CD8-positive, alpha-beta memory T cell (primary cell): ENCODE results near the gene ERP27. TPM values are rescaled to one million over a fixed set of nuclear protein-coding genes. Genes with fewer than 3 reads are reported as not detected.

Experiments used
- CTCF ChIA-PET: fragments of 350-600 bp; sonication (Branson Sonifier 250); formaldehyde crosslinking; loops from one replicate; lab custom pipeline; 2021; ENCODE audit warnings: antibody characterized with exemption; lab: Charles Lee
- POLR2A ChIA-PET: fragments of 350-600 bp; sonication (Branson Sonifier 250); formaldehyde crosslinking; loops from one replicate; lab custom pipeline; 2021; ENCODE audit warnings: antibody characterized with exemption; lab: Charles Lee
- DNase-seq, 5 donors: peaks; one replicate each; pipeline versions ENCODE4 v3.0.0 to v3.0.0-alpha.2; 2020 to 2022; ENCODE audit warnings: mixed read lengths in 1 of 5
- H3K27ac ChIP-seq: one replicate; pipeline ENCODE4 v1.7.0; 2013; ENCODE audit warnings: low read depth, mild to moderate bottlenecking, low read length, moderate library complexity
- H3K27me3 ChIP-seq: 2 replicates; pipeline ENCODE4 v1.7.0; 2013; ENCODE audit warnings: low read length, mild to moderate bottlenecking; ENCODE audit not compliant: insufficient read depth, poor library complexity, severe bottlenecking
- H3K36me3 ChIP-seq: 2 replicates; pipeline ENCODE4 v1.7.0; 2013; ENCODE audit warnings: mild to moderate bottlenecking, low read length, moderate library complexity; ENCODE audit not compliant: insufficient read depth
- H3K4me1 ChIP-seq: 2 replicates; pipeline ENCODE4 v1.7.0; 2013; ENCODE audit warnings: mild to moderate bottlenecking, low read length, moderate library complexity; ENCODE audit not compliant: insufficient read depth
- H3K4me3 ChIP-seq: 2 replicates; pipeline ENCODE4 v1.7.0; 2013; ENCODE audit warnings: mild to moderate bottlenecking, low read length
- H3K9me3 ChIP-seq: 2 replicates; pipeline ENCODE4 v1.7.0; 2013; ENCODE audit warnings: mild to moderate bottlenecking, low read length
- H3K27ac Mint-ChIP-seq, 8 donors: one replicate each; pipeline ENCODE4 v1.8.0; 2020 to 2021; ENCODE audit warnings: mixed read lengths in 8 of 8, mild to moderate bottlenecking in 6 of 8, inconsistent platforms in 3 of 8, moderate library complexity in 3 of 8
- H3K27me3 Mint-ChIP-seq, 2 donors: one replicate each; pipeline ENCODE4 v1.8.0; 2020 to 2021; ENCODE audit warnings: mixed read lengths in 2 of 2, mild to moderate bottlenecking in 1 of 2, moderate library complexity in 1 of 2
- H3K36me3 Mint-ChIP-seq, 3 donors: one replicate each; pipeline ENCODE4 v1.8.0; 2020 to 2021; ENCODE audit warnings: mixed read lengths in 3 of 3, inconsistent platforms in 1 of 3, mild to moderate bottlenecking in 1 of 3
- H3K4me1 Mint-ChIP-seq, 3 donors: one replicate each; pipeline ENCODE4 v1.8.0; 2020 to 2021; ENCODE audit warnings: mixed read lengths in 3 of 3, inconsistent platforms in 1 of 3, mild to moderate bottlenecking in 1 of 3
- H3K4me3 Mint-ChIP-seq, 7 donors: one replicate each; pipeline ENCODE4 v1.8.0; 2020 to 2021; ENCODE audit warnings: mixed read lengths in 7 of 7, mild to moderate bottlenecking in 6 of 7, moderate library complexity in 4 of 7, inconsistent platforms in 2 of 7
- H3K9me3 Mint-ChIP-seq, 5 donors: one replicate each; pipeline ENCODE4 v1.8.0; 2020 to 2022; ENCODE audit warnings: mixed read lengths in 5 of 5, mild to moderate bottlenecking in 3 of 5, moderate library complexity in 2 of 5, inconsistent platforms in 1 of 5
- polyA plus RNA-seq: library from polyadenylated mRNA; unstranded; fragments of 300-500 nt; fragmentation: Illumina TruSeq; gene quantifications from one replicate; pipeline ENCODE4 v1.2.3, GENCODE V29; 2021
- total RNA-seq, 2 experiments: library from RNA; stranded (reverse); gene quantifications; one replicate each; pipeline ENCODE4 v1.2.3, GENCODE V29; 2021

Gene ERP27
- total RNA-seq (1 to 10 TPM; 2.0 to 2.1 TPM), polyA plus RNA-seq (5.3 TPM)

GRCh38 chr12:14938301-14938700, at the start of gene ERP27:
Gene ERP27 (minus strand): TSS chr12:14938537. CDS start chr12:14938508, 29 bp downstream.
- POLR2A ChIA-PET, result interaction anchor here (0.8 to 1.4 kb wide), 4 partner anchors 8 to 58 kb away, joined by 3 to 6 read pairs (median 4); no protein-coding TSS in a partner anchor
- no peak within 1 kb of the TSS for H3K4me3 ChIP-seq
- DNase-seq, result no peak
- Mint-ChIP-seq H3K27ac (peak within 1 kb of the TSS; percentile 43 to 97 (median 92)), H3K4me3 (peak within 1 kb of the TSS in 3 of 7 donors; percentile 0 to 46 (median 19)), H3K9me3 (no peaks in the 10 kb centered on the region), H3K27me3 (no peaks in the 10 kb centered on the region), H3K36me3 (peaks cover 7 to 84% (median 28%) of the 10 kb centered on the region in 3 donors), H3K4me1 (peaks cover 43 to 70% (median 62%) of the 10 kb centered on the region in 3 donors)
- H3K27ac ChIP-seq, result no peak within 1 kb of the TSS
- H3K36me3 ChIP-seq, result peaks cover 41% of the 10 kb centered on the region
- no peaks in the 10 kb centered on the region for H3K27me3 ChIP-seq
- no peaks in the 10 kb centered on the region for H3K9me3 ChIP-seq
- CTCF ChIA-PET, result interaction anchor here (0.8 to 6.9 kb wide), 12 partner anchors 10 to 215 kb away, joined by 3 to 47 read pairs (median 4); no protein-coding TSS in a partner anchor
- H3K4me1 ChIP-seq, result peaks cover 22% of the 10 kb centered on the region

- no peak overlapping the region for H3K27ac Mint-ChIP-seq
- no peaks in the 10 kb centered on the region for H3K9me3 ChIP-seq
- CTCF ChIA-PET, result no interaction called here
Measured at GRCh38 chr12:14988035-14988434, 49.7 kb upstream of the ERP27 start.

GRCh38 chr12:14986449-14986848, 48.1 kb upstream of the ERP27 start:
- POLR2A ChIA-PET, result interaction anchor here (1.0 kb wide), 1 partner anchor 213 kb away, joined by 3 read pairs; a partner anchor contains a TSS
- peaks cover 0 to 3% (median 0%) of the 10 kb centered on the region in 5 donors for H3K9me3 Mint-ChIP-seq

More at GRCh38 chr12:14988035-14988434, 49.7 kb upstream of the ERP27 start:
- Histone ChIP-seq H3K27ac (no peak overlapping the region), H3K4me3 (no peak overlapping the region), H3K4me1 (peaks cover 11% of the 10 kb centered on the region), H3K36me3 (no peaks in the 10 kb centered on the region), H3K27me3 (no peaks in the 10 kb centered on the region)
- no peak for DNase-seq
- Mint-ChIP-seq H3K4me1 (peaks cover 12 to 32% (median 23%) of the 10 kb centered on the region in 3 donors), H3K9me3 (peaks cover 0 to 3% (median 0%) of the 10 kb centered on the region in 5 donors), H3K36me3 (peaks cover 0 to 12% (median 7%) of the 10 kb centered on the region in 3 donors), H3K4me3 (no peak overlapping the region), H3K27me3 (peaks cover 0 to 2% of the 10 kb centered on the region in 2 donors)
- POLR2A ChIA-PET, result no interaction called here

DNA sequence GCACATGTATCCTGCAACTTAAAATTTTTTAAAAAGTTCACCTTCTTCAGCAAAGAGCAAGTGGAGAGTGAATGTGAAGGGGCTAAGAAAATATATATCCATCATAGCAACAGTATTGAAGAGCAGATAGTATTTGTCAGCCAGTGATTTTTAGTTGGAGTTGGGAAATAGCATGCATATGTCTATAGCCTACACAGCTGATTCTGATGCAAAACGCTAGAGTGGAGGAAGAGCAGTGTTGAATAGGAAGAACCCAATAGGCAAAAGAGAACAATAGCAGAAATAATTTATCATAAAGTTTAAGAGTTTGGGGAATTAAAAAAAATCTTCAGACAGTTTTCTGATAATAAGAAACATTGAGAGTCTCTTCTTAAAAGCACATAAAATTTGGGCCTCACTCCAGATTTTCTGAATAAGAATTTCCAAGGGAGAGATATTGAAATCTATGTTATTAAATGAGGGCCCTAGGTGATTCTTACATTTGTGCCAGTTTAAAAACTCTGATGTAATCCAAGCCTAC, 46.5 kb upstream of the ERP27 start:
- no peaks in the 10 kb centered on the region for H3K9me3 Mint-ChIP-seq
- Histone ChIP-seq H3K27me3 (no peaks in the 10 kb centered on the region), H3K27ac (no peak overlapping the region), H3K9me3 (no peaks in the 10 kb centered on the region), H3K36me3 (no peaks in the 10 kb centered on the region), H3K4me3 (no peak overlapping the region), H3K4me1 (peaks cover 21% of the 10 kb centered on the region)
- H3K36me3 Mint-ChIP-seq, result peaks cover 0 to 6% (median 4%) of the 10 kb centered on the region in 3 donors
- no peak for DNase-seq
- no peak overlapping the region for H3K4me3 Mint-ChIP-seq
- CTCF ChIA-PET, result interaction anchor here (1.7 to 2.5 kb wide), 3 partner anchors 9 to 47 kb away, joined by 5 to 10 read pairs (median 8); partner anchors contain the start of gene ERP27
- POLR2A ChIA-PET, result no interaction called here
- no peaks in the 10 kb centered on the region for H3K27me3 Mint-ChIP-seq
- peaks cover 32 to 54% (median 42%) of the 10 kb centered on the region in 3 donors for H3K4me1 Mint-ChIP-seq
- H3K27ac Mint-ChIP-seq, result peak overlapping the region in 1 of 8 donors; percentile 17

More at GRCh38 chr12:14986449-14986848, 48.1 kb upstream of the ERP27 start:
- Mint-ChIP-seq H3K4me3 (no peak overlapping the region), H3K4me1 (peaks cover 19 to 40% (median 29%) of the 10 kb centered on the region in 3 donors), H3K27ac (peak overlapping the region in 1 of 8 donors; percentile 23), H3K36me3 (peaks cover 0 to 11% (median 7%) of the 10 kb centered on the region in 3 donors), H3K27me3 (peaks cover 0 to 2% of the 10 kb centered on the region in 2 donors)
- Histone ChIP-seq H3K9me3 (no peaks in the 10 kb centered on the region), H3K4me3 (no peak overlapping the region), H3K4me1 (peaks cover 17% of the 10 kb centered on the region), H3K27ac (no peak overlapping the region), H3K27me3 (no peaks in the 10 kb centered on the region), H3K36me3 (no peaks in the 10 kb centered on the region)
- CTCF ChIA-PET, result interaction anchor here (0.7 to 1.7 kb wide), 3 partner anchors 8 to 265 kb away, joined by 4 to 5 read pairs (median 5); no protein-coding TSS in a partner anchor
- DNase-seq, result no peak

DNA sequence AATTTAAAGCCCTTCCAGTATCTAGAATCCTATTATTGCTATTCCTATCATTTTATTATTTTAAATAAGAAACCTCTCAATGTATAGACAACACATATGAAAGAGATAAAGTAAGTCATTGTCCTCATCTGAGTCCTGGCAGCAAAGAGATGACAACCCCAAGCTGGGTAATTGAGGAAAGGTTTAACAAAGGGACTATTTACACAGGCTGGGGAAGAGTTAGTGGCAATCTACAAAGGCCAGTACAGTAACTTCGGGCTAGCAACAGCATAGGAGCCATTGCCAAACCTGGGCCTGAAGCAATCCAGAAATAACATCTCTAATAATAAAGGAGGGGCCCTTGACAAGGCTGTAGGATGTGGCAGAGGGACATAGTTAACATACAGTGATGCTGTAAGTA, 45.7 kb upstream of the ERP27 start:
- Mint-ChIP-seq H3K36me3 (peaks cover 0 to 6% (median 4%) of the 10 kb centered on the region in 3 donors), H3K27ac (peak overlapping the region in 1 of 8 donors; percentile 54), H3K9me3 (no peaks in the 10 kb centered on the region), H3K4me3 (peak overlapping the region in 1 of 7 donors; percentile 3), H3K4me1 (peaks cover 40 to 54% (median 50%) of the 10 kb centered on the region in 3 donors), H3K27me3 (no peaks in the 10 kb centered on the region)
- CTCF ChIA-PET, result interaction anchor here (2.5 kb wide), 2 partner anchors 12 to 47 kb away, joined by 8 to 10 read pairs; partner anchors contain the start of gene ERP27
- POLR2A ChIA-PET, result interaction anchor here (0.6 kb wide), 1 partner anchor 31 kb away, joined by 3 read pairs; no protein-coding TSS in a partner anchor
- Histone ChIP-seq H3K4me1 (peaks cover 28% of the 10 kb centered on the region), H3K36me3 (no peaks in the 10 kb centered on the region), H3K9me3 (no peaks in the 10 kb centered on the region), H3K4me3 (no peak overlapping the region), H3K27me3 (no peaks in the 10 kb centered on the region), H3K27ac (no peak overlapping the region)
- no peak for DNase-seq

DNA sequence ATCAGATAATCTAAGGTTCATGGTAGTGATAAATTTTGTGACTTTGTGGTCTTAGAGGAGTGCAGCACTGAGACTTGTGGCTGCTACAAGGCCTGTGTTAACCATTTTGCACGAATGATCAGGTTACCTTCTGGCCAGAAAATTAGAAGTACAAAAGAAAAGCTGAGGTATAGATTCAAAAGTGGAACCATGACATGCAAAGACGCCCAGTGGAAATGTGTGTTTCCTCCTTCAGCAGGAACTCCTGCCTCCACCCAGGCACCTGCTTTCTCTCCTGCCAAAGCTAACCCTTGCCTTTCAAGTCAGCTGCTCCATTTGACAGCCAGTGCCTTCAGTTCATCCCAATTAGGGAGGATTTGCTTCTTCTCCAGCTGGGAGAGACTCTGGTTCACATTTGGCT, 44.7 kb upstream of the ERP27 start:
- Mint-ChIP-seq H3K4me3 (peak overlapping the region in 1 of 7 donors; percentile 1), H3K36me3 (peaks cover 0 to 5% (median 4%) of the 10 kb centered on the region in 3 donors), H3K27me3 (no peaks in the 10 kb centered on the region), H3K4me1 (peaks cover 46 to 62% (median 60%) of the 10 kb centered on the region in 3 donors), H3K27ac (peak overlapping the region in 2 of 8 donors; percentile 57 to 77), H3K9me3 (no peaks in the 10 kb centered on the region)
- Histone ChIP-seq H3K27me3 (no peaks in the 10 kb centered on the region), H3K36me3 (no peaks in the 10 kb centered on the region), H3K9me3 (no peaks in the 10 kb centered on the region), H3K4me3 (no peak overlapping the region), H3K27ac (no peak overlapping the region), H3K4me1 (peaks cover 32% of the 10 kb centered on the region)
- ChIA-PET POLR2A (interaction anchor here (1.2 kb wide), 1 partner anchor 35 kb away, joined by 3 read pairs; no protein-coding TSS in a partner anchor), CTCF (interaction anchor here (0.9 to 2.5 kb wide), 4 partner anchors 11 to 214 kb away, joined by 3 to 10 read pairs (median 6); partner anchors contain the start of gene ERP27)
- no peak for DNase-seq

DNA sequence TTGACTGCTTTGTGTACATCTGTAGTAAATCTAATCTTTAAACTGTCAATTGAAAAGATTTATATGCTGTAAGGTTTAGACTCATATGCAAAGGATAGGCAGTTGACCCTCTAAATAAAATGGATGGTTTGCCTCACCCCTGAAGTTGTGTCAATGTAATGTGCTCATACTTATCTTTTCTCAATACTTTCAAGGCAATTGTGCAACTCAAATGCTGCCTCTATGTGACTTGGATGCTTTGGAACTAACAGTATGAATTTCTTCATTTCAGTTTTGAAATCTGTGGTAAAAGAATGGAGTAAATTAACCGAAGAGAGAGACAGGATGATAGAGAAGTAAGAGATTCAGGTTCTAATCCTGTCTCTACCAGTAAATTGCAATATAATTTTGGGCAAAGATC, 44.2 kb upstream of the ERP27 start:
- ChIA-PET CTCF (interaction anchor here (0.9 kb wide), 2 partner anchors 11 to 213 kb away, joined by 3 read pairs; no protein-coding TSS in a partner anchor), POLR2A (interaction anchor here (1.2 kb wide), 1 partner anchor 34 kb away, joined by 3 read pairs; no protein-coding TSS in a partner anchor)
- no peaks in the 10 kb centered on the region for H3K9me3 Mint-ChIP-seq
- H3K27me3 Mint-ChIP-seq, result no peaks in the 10 kb centered on the region
- Histone ChIP-seq H3K4me1 (peaks cover 32% of the 10 kb centered on the region), H3K4me3 (no peak overlapping the region), H3K36me3 (no peaks in the 10 kb centered on the region), H3K27ac (no peak overlapping the region), H3K9me3 (no peaks in the 10 kb centered on the region), H3K27me3 (no peaks in the 10 kb centered on the region)
- peaks cover 46 to 63% (median 62%) of the 10 kb centered on the region in 3 donors for H3K4me1 Mint-ChIP-seq
- H3K4me3 Mint-ChIP-seq, result peak overlapping the region in 1 of 7 donors; percentile 1
- no peak overlapping the region for H3K27ac Mint-ChIP-seq
- no peak for DNase-seq
- H3K36me3 Mint-ChIP-seq, result peaks cover 0 to 4% (median 3%) of the 10 kb centered on the region in 3 donors
